Measurements from ENCODE around the gene CES3.

Gene CES3

DNA sequence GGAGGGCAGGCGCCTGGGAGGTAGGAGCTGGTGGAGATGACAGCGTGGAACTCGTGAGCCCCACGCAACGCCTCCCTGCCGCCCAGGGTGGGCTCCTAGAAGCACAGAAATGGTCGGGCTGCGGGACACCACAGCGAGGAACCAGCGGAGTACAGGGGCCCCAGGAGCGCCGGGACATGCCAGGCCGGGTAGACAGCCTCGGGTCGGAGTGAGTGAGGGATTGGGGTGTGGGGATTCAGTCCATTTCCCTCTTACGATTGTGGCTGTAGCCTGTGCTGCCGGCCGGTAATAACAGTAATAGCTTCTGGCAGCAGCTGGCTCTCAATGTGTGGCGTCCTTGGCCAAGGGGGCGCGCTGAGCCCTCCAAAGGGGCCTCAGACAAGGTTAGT lies 12.2 kb upstream of the CES3 start:
- DNase-seq (ENCODE audit: low read depth, low spot score): no peak
- in situ Hi-C loops (cut with HindIII; ENCODE audit: low sequenced_read_pairs): no loop called here
- no peak overlapping the region for H3K4me3 ChIP-seq (ENCODE audit: low read depth, low read length)
- TF ChIP-seq CTCF (IDR thresholded peaks at IDR 0.05; ENCODE audit: low read depth, low read length): no peak

GRCh38 chr16:66949472-66949871 lies 11.6 kb upstream of the CES3 start:
- no peak for DNase-seq (ENCODE audit: low read depth, low spot score)
- TF ChIP-seq CTCF (IDR thresholded peaks at IDR 0.05; ENCODE audit: low read depth, low read length): no peak
- no peak overlapping the region for H3K4me3 ChIP-seq (ENCODE audit: low read depth, low read length)
- in situ Hi-C loops (cut with HindIII; ENCODE audit: low sequenced_read_pairs): no loop called here

- in situ Hi-C loops (cut with HindIII; ENCODE audit: low sequenced_read_pairs): no loop called here
- no peak for TF ChIP-seq CTCF (IDR thresholded peaks at IDR 0.05; ENCODE audit: low read depth, low read length)
- DNase-seq (ENCODE audit: low read depth, low spot score): no peak
- no peak overlapping the region for H3K4me3 ChIP-seq (ENCODE audit: low read depth, low read length)
Observed at GRCh38 chr16:66950437-66950836, 10.6 kb upstream of the CES3 start.

GRCh38 chr16:66950971-66951790 lies 9.9 kb upstream of the CES3 start:
- H3K4me3 ChIP-seq (ENCODE audit: low read depth, low read length): no peak overlapping the region
- in situ Hi-C loops (cut with HindIII; ENCODE audit: low sequenced_read_pairs): no loop called here
- no peak for DNase-seq (ENCODE audit: low read depth, low spot score)
- no peak for TF ChIP-seq CTCF (IDR thresholded peaks at IDR 0.05; ENCODE audit: low read depth, low read length)

DNA sequence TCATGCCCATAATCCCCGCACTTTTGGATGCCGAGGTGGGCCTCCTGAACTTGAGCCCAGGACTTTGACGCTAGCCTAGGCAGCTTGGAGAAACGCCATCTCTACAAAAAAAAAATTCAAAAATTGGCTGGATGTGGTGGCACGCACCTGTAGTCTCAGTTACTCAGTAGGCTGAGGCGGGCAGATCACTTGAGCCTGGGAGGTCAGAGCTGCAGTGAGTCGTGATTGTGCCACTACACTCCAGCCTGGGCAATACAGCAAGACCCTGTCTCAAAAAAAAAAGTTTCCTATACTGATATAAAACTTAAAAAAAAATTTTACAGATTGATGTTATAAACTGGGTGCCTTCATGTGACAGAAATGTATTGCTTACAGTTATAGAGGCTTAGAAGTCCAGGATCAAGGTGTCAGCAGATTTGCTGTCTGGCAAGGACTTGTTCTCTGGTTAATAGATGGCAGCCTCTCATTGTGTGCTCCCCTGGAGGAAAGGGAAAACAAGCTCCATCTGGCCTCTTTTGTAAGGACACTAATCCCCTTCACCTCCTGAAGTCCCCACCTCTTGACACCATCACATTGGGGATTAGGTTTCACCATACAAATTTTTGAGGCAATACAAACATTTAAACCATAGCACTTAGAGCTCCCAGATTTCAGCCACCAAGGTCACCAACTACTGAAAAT lies 8.5 kb upstream of the CES3 start:
- no peak overlapping the region for H3K4me3 ChIP-seq (ENCODE audit: low read depth, low read length)
- in situ Hi-C loops (cut with HindIII; ENCODE audit: low sequenced_read_pairs): no loop called here
- no peak for DNase-seq (ENCODE audit: low read depth, low spot score)
- TF ChIP-seq CTCF (IDR thresholded peaks at IDR 0.05; ENCODE audit: low read depth, low read length): no peak

- DNase-seq (ENCODE audit: low read depth, low spot score): no peak
- no peak overlapping the region for H3K4me3 ChIP-seq (ENCODE audit: low read depth, low read length)
- no peak for TF ChIP-seq CTCF (IDR thresholded peaks at IDR 0.05; ENCODE audit: low read depth, low read length)
- in situ Hi-C loops (cut with HindIII; ENCODE audit: low sequenced_read_pairs): no loop called here
Observed at GRCh38 chr16:66953462-66954096, 7.5 kb upstream of the CES3 start.

Data from astrocyte of the spinal cord (primary cell).